Gastrocnemius medialis (tissue), 4 donors: ENCODE data around the gene MAG.

Experiments used
- CTCF ChIP-seq, 5 experiments: fragments of 450-650 bp in 3 of 5; fragments of 200-600 bp in 2 of 5; sonication (generic) in 2 of 5; IDR thresholded peaks in 4 of 5; conservative IDR thresholded peaks in 1 of 5; 1 replicate in 4 of 5; 2 replicates in 1 of 5; pipeline ENCODE4 v1.5.1; 2016 to 2019; ENCODE audit warnings: antibody characterized with exemption in 5 of 5, mild to moderate bottlenecking in 3 of 5, moderate library complexity in 3 of 5
- POLR2A ChIP-seq, 2 donors: fragments of 450-650 bp; IDR thresholded peaks; one replicate each; pipeline ENCODE4 v1.6.1; 2017; ENCODE audit warnings: antibody characterized with exemption in 2 of 2, mild to moderate bottlenecking in 2 of 2, moderate library complexity in 2 of 2

- TF ChIP-seq CTCF (IDR thresholded peaks at IDR 0.05 in 4 of 5, conservative IDR thresholded peaks at IDR 0.05 in 1 of 5) (no peak), POLR2A (IDR thresholded peaks at IDR 0.05) (no peak)
Measured at GRCh38 chr19:35267353-35267817, 24.6 kb upstream of the MAG start.
